NCI-H146 treated with DMSO at 0.1 percent for 48 hours (cell line): ENCODE measurements around the gene STK35.
A peak's percentile ranks its signal among the peaks of the same experiment; 100 is the strongest.
"Not testable (repeated sequence)": the region's sequence is repeated elsewhere in the genome, so short reads cannot be mapped to it uniquely, and the experiment has no call there.

ENCODE experiments used
- DNase-seq: peaks from one replicate; lab custom pipeline; 2025; ENCODE audit not compliant: unreplicated experiment; lab: John Stamatoyannopoulos, UW

Gene STK35

GRCh38 chr20:2156666-2157624, 55.3 kb downstream of the STK35 start:
- DNase-seq, result no peak

GRCh38 chr20:2162125-2162822, 60.6 kb downstream of the STK35 start:
- no peak for DNase-seq

- no peak for DNase-seq
These were observed 61.2 kb downstream of the STK35 start for GRCh38 chr20:2162823-2163166.

- no peak for DNase-seq
These were observed 61.7 kb downstream of the STK35 start for GRCh38 chr20:2163312-2163711.

- DNase-seq, result no peak
These were observed 62.1 kb downstream of the STK35 start for GRCh38 chr20:2163757-2164156.

- DNase-seq, result no peak
These were observed 62.8 kb downstream of the STK35 start for GRCh38 chr20:2164421-2164820.

GRCh38 chr20:2164966-2165365, 63.3 kb downstream of the STK35 start:
- no peak for DNase-seq

- no peak for DNase-seq
These were observed 64.2 kb downstream of the STK35 start for GRCh38 chr20:2165871-2166270.

- DNase-seq, result no peak
These were observed 65.5 kb downstream of the STK35 start for GRCh38 chr20:2167112-2167511.

GRCh38 chr20:2168946-2169345, 67.3 kb downstream of the STK35 start:
- no peak for DNase-seq

GRCh38 chr20:2169456-2170088, 67.9 kb downstream of the STK35 start:
- DNase-seq, result no peak

GRCh38 chr20:2170404-2170803, 68.8 kb downstream of the STK35 start:
- no peak for DNase-seq

GRCh38 chr20:2171266-2171790, 69.7 kb downstream of the STK35 start:
- DNase-seq, result no peak

GRCh38 chr20:2171840-2172239, 70.2 kb downstream of the STK35 start:
- DNase-seq, result not testable (repeated sequence)

GRCh38 chr20:2172305-2173175, 70.9 kb downstream of the STK35 start:
- DNase-seq, result peak; percentile 11

- DNase-seq, result no peak
These were observed 71.6 kb downstream of the STK35 start for GRCh38 chr20:2173186-2173585.

- no peak for DNase-seq
These were observed 72.4 kb downstream of the STK35 start for GRCh38 chr20:2174067-2174466.

GRCh38 chr20:2176946-2177345, 75.3 kb downstream of the STK35 start:
- DNase-seq, result no peak

GRCh38 chr20:2178318-2179232, 76.9 kb downstream of the STK35 start:
- no peak for DNase-seq

GRCh38 chr20:2179233-2179580, 77.6 kb downstream of the STK35 start:
- DNase-seq, result no peak
